Right lobe of liver (tissue), 4 donors: ENCODE measurements around the gene NUCB1.

Source experiments
- CTCF ChIP-seq, 4 donors: fragments of 200-600 bp in 3 of 4; fragments of 450-650 bp in 1 of 4; IDR thresholded peaks; one replicate each; pipeline versions ENCODE4 v1.5.1 to v1.8.0; 2016 to 2022; ENCODE audit warnings: antibody characterized with exemption in 4 of 4, mild to moderate bottlenecking in 2 of 4
- POLR2A ChIP-seq: fragments of 450-650 bp; IDR thresholded peaks from one replicate; pipeline ENCODE4 v1.6.1; 2017; ENCODE audit warnings: antibody characterized with exemption, mild to moderate bottlenecking
- donor health status: DM: no; HTN: no; CAD: no.
- donor health status: DM: no; HTN: no; CAD: no.
- donor health status: DM: no; HTN: yes; CAD: no.

GRCh38 chr19:48906324-48906723 lies 6.2 kb downstream of the NUCB1 start:
- TF ChIP-seq CTCF (IDR thresholded peaks at IDR 0.05) (no peak), POLR2A (no peak)
